Measurements from ENCODE around the gene NFIC. TPM values are rescaled to one million over a fixed set of nuclear protein-coding genes. Genes with fewer than 3 reads are reported as not detected.

NFIC gene
- total RNA-seq, 4 donors from 2014 or later: 125 to 285 (median 155) TPM

- H3K36me3 ChIP-seq: no peaks in the 10 kb centered on the region
- H3K9me3 ChIP-seq: no peaks in the 10 kb centered on the region
- 60% methylated on average over 1 of the region's 27 CpGs; no CpG with 5 or more reads in 1 of the 2 donors for WGBS, 2 donors (ENCODE audit: low coverage in 1 of 2)
- no peaks in the 10 kb centered on the region for H3K4me1 ChIP-seq
- H3K27me3 ChIP-seq: peaks cover 73% of the 10 kb centered on the region
- no peak within 1 kb of the TSS for H3K4me3 ChIP-seq
- TF ChIP-seq POLR2A (IDR thresholded peaks at IDR 0.05): no peak
- no peak for TF ChIP-seq POLR2AphosphoS5 (IDR thresholded peaks at IDR 0.05)
- no peak for TF ChIP-seq EP300 (IDR thresholded peaks at IDR 0.05)
- no peak for TF ChIP-seq CTCF (IDR thresholded peaks at IDR 0.05)
- no peak within 1 kb of the TSS for H3K27ac ChIP-seq
- no peak for ATAC-seq
These were observed 114.2 kb downstream of the NFIC start, which contains the start of gene SMIM24 for GRCh38 chr19:3480383-3481091. TSS of gene SMIM24 (minus strand) at chr19:3480525. CDS start at chr19:3480463, 62 bp downstream.

GRCh38 chr19:3481241-3482090, 115.1 kb downstream of the NFIC start:
- H3K4me3 ChIP-seq: no peak overlapping the region
- H3K27me3 ChIP-seq: peaks cover 74% of the 10 kb centered on the region
- no peaks in the 10 kb centered on the region for H3K9me3 ChIP-seq
- TF ChIP-seq POLR2AphosphoS5 (IDR thresholded peaks at IDR 0.05): no peak
- TF ChIP-seq EP300 (IDR thresholded peaks at IDR 0.05): no peak
- TF ChIP-seq CTCF (IDR thresholded peaks at IDR 0.05): no peak
- no peak for TF ChIP-seq POLR2A (IDR thresholded peaks at IDR 0.05)
- no peaks in the 10 kb centered on the region for H3K36me3 ChIP-seq
- ATAC-seq: no peak
- no peaks in the 10 kb centered on the region for H3K4me1 ChIP-seq
- H3K27ac ChIP-seq: no peak overlapping the region
- whole genome bisulfite sequencing, 2 donors (ENCODE audit: low coverage in 1 of 2): 63 to 69% methylated on average over 3 to 9 of the region's 38 CpGs

- Histone ChIP-seq H3K4me1 (no peaks in the 10 kb centered on the region), H3K4me3 (no peak overlapping the region), H3K27me3 (peaks cover 74% of the 10 kb centered on the region), H3K27ac (no peak overlapping the region), H3K36me3 (no peaks in the 10 kb centered on the region), H3K9me3 (no peaks in the 10 kb centered on the region)
- ATAC-seq: no peak
- TF ChIP-seq POLR2A (IDR thresholded peaks at IDR 0.05) (no peak), CTCF (IDR thresholded peaks at IDR 0.05) (no peak), POLR2AphosphoS5 (IDR thresholded peaks at IDR 0.05) (no peak), EP300 (IDR thresholded peaks at IDR 0.05) (no peak)
- 20 to 41% methylated on average over 1 to 16 of the region's 49 CpGs for WGBS, 2 donors (ENCODE audit: low coverage in 1 of 2)
These were observed 116.3 kb downstream of the NFIC start for GRCh38 chr19:3482507-3483225.

- 61 to 87% methylated on average over 7 of the region's 33 CpGs for WGBS, 2 donors (ENCODE audit: low coverage in 1 of 2)
- no peak within 1 kb of the TSS for H3K27ac ChIP-seq
These were observed 116.8 kb downstream of the NFIC start, which contains the start of gene SMIM44 for GRCh38 chr19:3483226-3483628. TSS of gene SMIM44 (minus strand) at chr19:3483441. CDS start at chr19:3483403, 38 bp downstream.

More at GRCh38 chr19:3483226-3483628, 116.8 kb downstream of the NFIC start, which contains the start of gene SMIM44:
- H3K4me3 ChIP-seq: no peak within 1 kb of the TSS
- TF ChIP-seq CTCF (IDR thresholded peaks at IDR 0.05): no peak
- peaks cover 74% of the 10 kb centered on the region for H3K27me3 ChIP-seq
- H3K36me3 ChIP-seq: no peaks in the 10 kb centered on the region
- no peak for ATAC-seq
- H3K4me1 ChIP-seq: no peaks in the 10 kb centered on the region
- no peaks in the 10 kb centered on the region for H3K9me3 ChIP-seq

Measured in gastroesophageal sphincter (tissue), 4 donors.